HG03025 (cell line): ENCODE results near the gene CNTNAP5.

Source experiments
- ATAC-seq: cut with Tn5 transposase; IDR thresholded peaks from one replicate; pipeline ENCODE4 v1.9.1; 2021; ENCODE audit warnings: mild to moderate bottlenecking, moderate library complexity; ENCODE audit not compliant: unreplicated experiment, low FRiP score

Gene CNTNAP5

GRCh38 chr2:124921191-124921590, 896.1 kb downstream of the CNTNAP5 start:
- ATAC-seq = no peak

DNA sequence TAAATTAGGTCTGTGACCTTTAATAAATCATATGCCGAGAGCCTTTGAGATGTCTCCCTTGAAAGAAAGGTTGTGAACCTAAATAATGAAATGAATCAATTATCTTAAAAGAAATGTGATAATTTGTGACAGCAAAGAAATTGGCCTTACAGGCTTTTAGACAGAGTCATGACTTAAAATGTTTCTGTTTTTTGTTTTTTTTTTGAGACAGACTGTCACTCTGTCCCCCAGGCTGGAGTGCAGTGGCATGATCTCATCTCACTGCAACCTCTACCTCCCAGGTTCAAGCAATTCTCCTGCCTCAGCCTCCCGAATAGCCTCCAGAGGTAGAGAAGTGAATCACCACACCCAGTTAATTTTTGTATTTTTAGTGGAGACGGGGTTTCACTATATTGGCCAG, 898.0 kb downstream of the CNTNAP5 start:
- no peak for ATAC-seq

DNA sequence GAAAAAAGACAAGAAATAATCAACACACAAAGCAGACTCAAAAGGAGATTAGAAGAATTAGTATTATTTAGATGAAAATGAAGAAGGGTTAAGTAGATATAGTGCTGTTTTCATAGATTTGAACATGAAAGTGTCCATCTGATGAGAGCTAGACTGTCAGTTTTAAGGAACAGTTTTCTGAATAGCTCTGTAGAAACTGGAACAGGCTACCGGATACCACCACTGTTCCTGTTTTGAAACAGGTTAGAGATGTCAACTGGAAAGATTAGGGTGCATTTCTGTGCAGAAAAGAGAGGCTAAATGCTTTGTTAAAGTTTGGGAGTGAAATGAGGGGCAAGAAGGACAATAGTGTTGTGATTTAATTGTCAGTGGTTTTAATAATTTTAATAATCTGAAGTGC, 908.8 kb downstream of the CNTNAP5 start:
- ATAC-seq = no peak

DNA sequence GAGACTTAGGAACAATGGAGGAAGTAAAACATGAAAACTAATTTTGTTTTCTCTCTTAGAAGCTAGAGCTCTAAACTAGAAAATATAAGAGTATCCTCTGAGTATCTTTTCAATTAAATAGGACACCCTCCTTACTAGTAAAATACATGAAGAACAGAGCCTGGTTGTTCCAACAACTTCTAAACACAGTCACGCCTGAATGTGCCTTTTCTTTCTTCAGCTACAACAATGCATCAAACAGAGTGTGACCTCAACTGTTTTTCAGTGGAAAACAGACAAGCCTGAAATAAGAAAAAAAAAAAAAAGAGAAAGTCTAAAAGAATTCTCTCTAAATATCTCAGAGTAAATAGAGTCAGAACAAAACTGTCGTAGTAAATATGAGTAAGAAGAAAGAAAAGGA, 928.8 kb downstream of the CNTNAP5 start:
- ATAC-seq = no peak

DNA sequence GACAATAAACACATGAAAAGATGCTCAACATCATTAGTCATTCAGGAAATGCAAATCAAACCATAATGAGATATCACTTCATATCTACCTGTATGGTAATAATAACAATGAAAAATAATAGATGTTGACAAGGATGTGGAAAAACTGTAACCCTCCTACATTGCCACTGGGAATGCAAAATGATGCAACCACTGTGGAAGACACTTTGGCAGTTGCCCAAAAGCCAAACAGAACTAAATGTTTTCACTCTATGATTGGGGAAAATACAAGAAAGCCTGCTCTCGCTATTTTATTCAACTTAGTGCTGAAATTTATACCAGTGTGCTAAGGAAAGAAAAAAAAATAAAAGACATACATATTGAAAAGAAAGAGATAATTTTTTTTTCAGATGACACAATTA, 934.5 kb downstream of the CNTNAP5 start:
- no peak for ATAC-seq

DNA sequence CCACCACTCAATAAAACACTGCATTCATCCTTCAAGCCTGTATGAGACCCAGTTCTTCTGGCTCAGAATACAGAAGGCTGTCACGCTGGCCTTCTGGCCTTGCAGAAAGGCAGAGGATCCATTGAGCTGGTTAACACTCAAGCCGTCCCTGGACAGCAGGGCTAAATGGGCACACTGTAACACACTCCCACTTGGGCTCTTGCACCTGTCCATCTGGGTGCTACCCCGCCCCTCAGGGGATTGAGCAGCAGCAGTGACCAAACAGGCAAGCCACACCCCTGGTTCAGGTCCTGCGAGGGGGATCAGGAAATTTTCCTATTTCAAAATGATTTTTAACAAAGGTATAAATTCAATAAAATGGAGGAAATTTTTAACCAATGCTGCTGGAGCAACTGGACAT, 936.0 kb downstream of the CNTNAP5 start:
- no peak for ATAC-seq
